SK-N-SH (cell line): ENCODE data around the gene OPCML.

ENCODE experiments used
- EP300 ChIP-seq, 2 experiments: IDR thresholded peaks; 2 replicates each; pipeline versions ENCODE4 v1.4.0 to v1.6.1; 2012; ENCODE audit warnings: borderline replicate concordance in 1 of 2, low read depth in 1 of 2, low read length in 1 of 2
- FOXJ3 ChIP-seq: sonication (generic); formaldehyde crosslinking; IDR thresholded peaks from 2 replicates; pipeline ENCODE4 v1.5.1; 2020; ENCODE audit warnings: mild to moderate bottlenecking, missing genetic modification reagents
- FOXM1 ChIP-seq: IDR thresholded peaks from 2 replicates; pipeline ENCODE4 v1.4.0; 2012; ENCODE audit warnings: low read depth, mild to moderate bottlenecking
- GABPA ChIP-seq: IDR thresholded peaks from 2 replicates; pipeline ENCODE4 v1.4.0; 2012; ENCODE audit warnings: low read depth, mild to moderate bottlenecking
- MXI1 ChIP-seq: IDR thresholded peaks from 2 replicates; pipeline ENCODE4 v1.6.1; 2012; ENCODE audit warnings: mild to moderate bottlenecking, low read depth, low read length, improper control_type of control experiment
- RFX5 ChIP-seq: IDR thresholded peaks from 2 replicates; pipeline ENCODE4 v1.6.1; 2012; ENCODE audit warnings: mild to moderate bottlenecking, improper control_type of control experiment, low read length
- TF ChIP-seq, protein P1 (sequence below): fragments of 200-600 bp; sonication (generic); IDR thresholded peaks from 2 replicates; pipeline ENCODE4 v1.6.1; 2017; ENCODE audit warnings: antibody characterized with exemption, mild to moderate bottlenecking, moderate library complexity
- TF ChIP-seq, protein P2 (sequence below): IDR thresholded peaks from 2 replicates; pipeline ENCODE4; 2012

DNA sequence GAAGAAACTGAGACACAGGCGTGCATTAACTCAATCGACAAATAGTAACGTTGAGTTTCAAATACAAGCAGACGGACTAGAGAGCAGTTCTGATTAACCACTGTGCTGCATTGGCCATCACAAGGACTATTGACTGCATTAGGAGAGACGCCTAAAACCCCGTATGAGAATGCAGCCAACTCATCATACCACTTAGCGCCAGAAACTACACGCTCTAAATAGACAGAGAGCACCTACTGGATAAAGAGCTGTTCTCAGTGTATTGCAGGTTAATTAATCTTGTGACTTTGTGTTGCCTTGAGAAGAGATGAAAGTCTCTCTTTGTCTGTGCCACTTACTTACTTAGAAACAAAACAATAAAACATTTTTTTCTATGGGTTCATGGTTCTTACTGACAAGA lies 484.0 kb downstream of the OPCML start:
- TF ChIP-seq, protein P1, sequence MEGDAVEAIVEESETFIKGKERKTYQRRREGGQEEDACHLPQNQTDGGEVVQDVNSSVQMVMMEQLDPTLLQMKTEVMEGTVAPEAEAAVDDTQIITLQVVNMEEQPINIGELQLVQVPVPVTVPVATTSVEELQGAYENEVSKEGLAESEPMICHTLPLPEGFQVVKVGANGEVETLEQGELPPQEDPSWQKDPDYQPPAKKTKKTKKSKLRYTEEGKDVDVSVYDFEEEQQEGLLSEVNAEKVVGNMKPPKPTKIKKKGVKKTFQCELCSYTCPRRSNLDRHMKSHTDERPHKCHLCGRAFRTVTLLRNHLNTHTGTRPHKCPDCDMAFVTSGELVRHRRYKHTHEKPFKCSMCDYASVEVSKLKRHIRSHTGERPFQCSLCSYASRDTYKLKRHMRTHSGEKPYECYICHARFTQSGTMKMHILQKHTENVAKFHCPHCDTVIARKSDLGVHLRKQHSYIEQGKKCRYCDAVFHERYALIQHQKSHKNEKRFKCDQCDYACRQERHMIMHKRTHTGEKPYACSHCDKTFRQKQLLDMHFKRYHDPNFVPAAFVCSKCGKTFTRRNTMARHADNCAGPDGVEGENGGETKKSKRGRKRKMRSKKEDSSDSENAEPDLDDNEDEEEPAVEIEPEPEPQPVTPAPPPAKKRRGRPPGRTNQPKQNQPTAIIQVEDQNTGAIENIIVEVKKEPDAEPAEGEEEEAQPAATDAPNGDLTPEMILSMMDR: no peak
- TF ChIP-seq GABPA (no peak), FOXM1 (no peak), MXI1 (no peak), FOXJ3 (CRISPR knock-in tag) (no peak), EP300 (IDR thresholded peaks at IDR 0.05; ENCODE audit: borderline replicate concordance in 1 of 2, low read depth in 1 of 2, low read length in 1 of 2) (no peak), RFX5 (no peak)
- TF ChIP-seq, protein P2, sequence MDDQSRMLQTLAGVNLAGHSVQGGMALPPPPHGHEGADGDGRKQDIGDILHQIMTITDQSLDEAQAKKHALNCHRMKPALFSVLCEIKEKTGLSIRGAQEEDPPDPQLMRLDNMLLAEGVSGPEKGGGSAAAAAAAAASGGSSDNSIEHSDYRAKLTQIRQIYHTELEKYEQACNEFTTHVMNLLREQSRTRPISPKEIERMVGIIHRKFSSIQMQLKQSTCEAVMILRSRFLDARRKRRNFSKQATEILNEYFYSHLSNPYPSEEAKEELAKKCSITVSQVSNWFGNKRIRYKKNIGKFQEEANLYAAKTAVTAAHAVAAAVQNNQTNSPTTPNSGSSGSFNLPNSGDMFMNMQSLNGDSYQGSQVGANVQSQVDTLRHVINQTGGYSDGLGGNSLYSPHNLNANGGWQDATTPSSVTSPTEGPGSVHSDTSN: no peak
